AG08395 (cell line): ENCODE measurements around the gene RAB11FIP3.

Source experiments
- DNase-seq: peaks from one replicate; pipeline ENCODE4 v3.0.0; 2012; ENCODE audit warnings: mixed read lengths, low spot score

RAB11FIP3 gene

DNA sequence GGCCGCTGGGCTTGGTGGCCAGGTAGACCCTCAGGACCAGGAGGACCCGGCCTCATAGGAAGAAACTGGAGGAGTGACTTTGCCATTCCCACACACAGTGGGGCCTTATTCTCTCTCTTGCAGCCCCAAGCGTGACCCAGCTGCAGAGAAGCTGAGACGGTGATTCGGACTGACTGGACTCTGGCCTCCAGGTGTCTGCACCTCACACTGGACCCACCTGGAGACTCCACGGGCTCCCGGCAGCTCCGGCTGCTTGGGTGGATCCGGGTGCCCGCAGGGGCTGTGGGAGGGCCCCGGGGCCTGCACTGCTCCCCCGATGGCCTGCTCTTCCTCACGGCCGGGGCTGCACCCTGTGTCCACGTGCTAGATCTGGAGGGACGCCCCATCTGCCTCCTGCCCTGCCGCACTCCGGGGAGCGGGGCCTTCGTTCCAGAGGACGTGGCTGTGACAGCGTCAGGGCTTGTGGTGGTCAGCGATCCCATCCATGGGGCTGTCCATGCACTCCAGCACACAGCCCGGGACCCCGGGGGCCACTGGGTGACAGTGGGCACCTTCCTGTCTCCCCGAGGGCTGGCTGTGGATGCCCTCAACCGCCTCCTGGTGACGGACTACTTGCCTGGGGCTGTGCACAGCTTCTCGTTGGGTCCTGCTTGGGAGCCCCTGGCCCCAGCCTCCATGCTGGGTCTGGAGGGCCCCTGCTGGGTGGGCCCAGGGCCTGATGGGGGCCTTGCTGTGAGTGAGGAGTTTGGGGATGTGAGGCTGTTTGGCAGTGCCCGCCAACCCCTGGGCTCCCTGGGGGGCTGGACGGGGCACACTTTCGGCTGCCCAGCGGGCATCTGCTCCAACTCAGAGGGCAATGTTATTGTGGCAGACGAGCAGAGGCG, 142.2 kb downstream of the RAB11FIP3 start:
- no peak for DNase-seq

DNA sequence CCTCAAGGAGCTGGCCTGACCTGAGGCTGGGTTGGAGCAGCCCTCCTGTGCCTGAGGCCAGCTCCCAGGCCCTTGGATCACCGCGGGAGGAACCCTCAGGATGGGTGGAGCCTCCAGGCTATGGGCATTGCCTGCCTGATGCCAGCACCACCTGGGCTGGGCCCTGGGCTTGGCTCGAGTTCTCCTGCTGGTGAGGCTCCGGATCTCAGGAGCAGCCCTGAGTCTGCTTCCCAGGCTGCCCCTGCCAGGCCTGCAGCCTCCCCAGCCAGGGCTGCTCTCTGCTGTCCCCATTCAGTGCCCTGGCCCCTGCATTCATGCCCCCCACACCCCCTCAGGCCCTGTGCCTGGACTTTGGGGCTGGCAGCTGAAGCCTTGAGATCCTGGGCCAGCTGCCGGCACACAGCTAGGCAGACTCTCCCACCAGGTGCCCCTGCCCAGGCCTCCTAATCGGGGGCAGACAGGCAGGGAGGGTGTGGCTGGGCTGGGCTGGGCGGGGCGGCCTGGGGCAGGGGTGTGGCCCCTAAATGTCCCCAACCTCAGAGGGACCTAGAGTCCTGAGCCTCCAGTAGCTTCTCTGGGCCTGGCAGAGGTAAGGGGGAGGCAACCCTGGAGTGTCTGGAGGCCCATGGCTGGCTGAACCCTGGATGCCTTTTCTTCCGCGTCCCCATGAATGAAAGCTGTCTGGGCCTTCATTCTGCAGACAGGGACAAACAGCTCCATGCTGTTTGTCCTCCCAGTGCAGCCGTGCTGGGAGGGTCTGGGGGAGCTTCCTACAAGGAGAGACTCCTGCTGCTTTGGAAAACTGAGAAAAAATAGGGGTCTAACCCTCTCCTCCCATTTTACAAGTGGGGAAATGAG, 143.2 kb downstream of the RAB11FIP3 start:
- no peak for DNase-seq

DNA sequence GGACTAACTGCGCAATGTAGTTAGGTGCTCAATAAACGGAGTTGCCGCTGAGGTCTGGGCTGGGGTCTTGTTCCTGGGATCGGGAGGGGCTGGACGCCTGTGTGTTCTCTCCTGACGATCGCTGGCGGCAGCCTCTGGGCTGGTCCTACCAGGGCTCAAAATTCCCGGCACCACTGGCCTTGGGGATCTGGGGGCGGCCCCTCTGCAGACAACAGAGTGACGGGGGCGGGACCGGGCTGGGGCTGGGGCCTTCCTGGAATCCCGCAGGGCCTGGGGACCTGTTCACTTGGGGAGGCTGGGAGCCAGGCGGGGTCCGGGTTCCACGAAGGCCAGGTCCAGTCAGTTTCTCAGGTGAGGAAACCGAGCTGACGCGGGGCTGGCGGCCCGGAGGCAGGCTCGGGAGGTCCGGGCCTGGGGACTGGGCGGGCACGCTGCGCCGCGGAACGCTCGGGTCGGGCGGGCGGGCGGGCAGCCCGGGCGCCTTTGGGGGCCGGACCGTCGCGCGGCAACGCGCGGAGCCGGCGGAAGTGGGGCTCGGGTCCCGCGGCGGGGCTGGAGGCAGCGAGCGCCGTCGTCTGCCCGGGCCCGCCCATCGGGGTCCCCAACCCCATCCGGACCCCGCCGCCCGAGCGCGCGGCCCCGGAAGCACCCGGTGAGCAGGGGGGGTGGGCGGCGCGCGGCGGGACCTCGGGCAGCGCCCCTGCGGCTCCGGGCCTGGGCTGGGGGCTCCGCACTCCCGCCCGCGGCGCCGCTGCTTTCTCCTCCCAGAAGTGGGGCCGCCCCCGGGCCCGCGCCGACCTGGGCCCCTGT, 144.2 kb downstream of the RAB11FIP3 start, which contains the start of gene PIGQ:
Gene PIGQ, plus strand, starts transcription at position 524 of the 810 bp plus-strand sequence. CDS start 4,107 bp downstream, outside the sequence.
- DNase-seq, result peak; percentile 89
